ENCODE data around the gene NR2F6.

DNA sequence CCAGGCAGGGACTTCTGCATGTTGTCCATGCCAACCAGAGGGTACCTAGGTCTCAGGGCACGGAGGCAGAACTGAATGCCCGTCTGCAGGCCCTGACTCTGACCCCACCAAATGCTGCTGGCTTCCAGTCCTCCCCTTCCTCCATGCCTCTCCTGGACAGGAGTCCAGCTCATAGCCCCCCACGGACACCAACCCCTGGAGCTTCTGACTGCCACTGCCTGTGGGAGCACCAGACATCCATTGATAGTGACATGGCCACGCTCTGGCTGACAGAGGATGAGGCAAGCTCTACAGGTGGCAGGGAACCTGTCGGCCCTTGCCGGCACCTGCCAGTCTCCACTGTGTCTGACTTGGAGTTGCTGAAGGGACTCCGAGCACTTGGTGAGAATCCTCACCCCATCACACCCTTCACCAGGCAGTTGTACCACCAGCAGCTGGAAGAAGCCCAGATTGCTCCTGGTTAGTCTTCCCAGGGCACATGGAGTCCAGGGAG lies 37.8 kb upstream of the NR2F6 start:
- TF ChIP-seq, protein P1, sequence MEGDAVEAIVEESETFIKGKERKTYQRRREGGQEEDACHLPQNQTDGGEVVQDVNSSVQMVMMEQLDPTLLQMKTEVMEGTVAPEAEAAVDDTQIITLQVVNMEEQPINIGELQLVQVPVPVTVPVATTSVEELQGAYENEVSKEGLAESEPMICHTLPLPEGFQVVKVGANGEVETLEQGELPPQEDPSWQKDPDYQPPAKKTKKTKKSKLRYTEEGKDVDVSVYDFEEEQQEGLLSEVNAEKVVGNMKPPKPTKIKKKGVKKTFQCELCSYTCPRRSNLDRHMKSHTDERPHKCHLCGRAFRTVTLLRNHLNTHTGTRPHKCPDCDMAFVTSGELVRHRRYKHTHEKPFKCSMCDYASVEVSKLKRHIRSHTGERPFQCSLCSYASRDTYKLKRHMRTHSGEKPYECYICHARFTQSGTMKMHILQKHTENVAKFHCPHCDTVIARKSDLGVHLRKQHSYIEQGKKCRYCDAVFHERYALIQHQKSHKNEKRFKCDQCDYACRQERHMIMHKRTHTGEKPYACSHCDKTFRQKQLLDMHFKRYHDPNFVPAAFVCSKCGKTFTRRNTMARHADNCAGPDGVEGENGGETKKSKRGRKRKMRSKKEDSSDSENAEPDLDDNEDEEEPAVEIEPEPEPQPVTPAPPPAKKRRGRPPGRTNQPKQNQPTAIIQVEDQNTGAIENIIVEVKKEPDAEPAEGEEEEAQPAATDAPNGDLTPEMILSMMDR (conservative IDR thresholded peaks at IDR 0.05; ENCODE audit: low read depth, low read length) = no peak
- TF ChIP-seq POLR2A (IDR thresholded peaks at IDR 0.05; ENCODE audit: low read depth, low read length) = no peak
- TF ChIP-seq SMC3 (IDR thresholded peaks at IDR 0.05; ENCODE audit: low read depth, low read length) = no peak
- no peak for TF ChIP-seq RFX5 (IDR thresholded peaks at IDR 0.05; ENCODE audit: low read depth, low read length)
- TF ChIP-seq, protein P2, sequence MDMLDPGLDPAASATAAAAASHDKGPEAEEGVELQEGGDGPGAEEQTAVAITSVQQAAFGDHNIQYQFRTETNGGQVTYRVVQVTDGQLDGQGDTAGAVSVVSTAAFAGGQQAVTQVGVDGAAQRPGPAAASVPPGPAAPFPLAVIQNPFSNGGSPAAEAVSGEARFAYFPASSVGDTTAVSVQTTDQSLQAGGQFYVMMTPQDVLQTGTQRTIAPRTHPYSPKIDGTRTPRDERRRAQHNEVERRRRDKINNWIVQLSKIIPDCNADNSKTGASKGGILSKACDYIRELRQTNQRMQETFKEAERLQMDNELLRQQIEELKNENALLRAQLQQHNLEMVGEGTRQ (IDR thresholded peaks at IDR 0.05; ENCODE audit: low read depth, low read length) = no peak
- TF ChIP-seq RCOR1 (IDR thresholded peaks at IDR 0.05; ENCODE audit: insufficient replicate concordance, low read length) = no peak
- TF ChIP-seq NFE2L2 (IDR thresholded peaks at IDR 0.05; ENCODE audit: low read depth, low read length) = no peak
- no peak for TF ChIP-seq MAZ (IDR thresholded peaks at IDR 0.05; ENCODE audit: borderline replicate concordance, low read depth, low read length)

Data from IMR-90 (cell line).